Posterior cingulate gyrus (tissue), 11 donors: Measurements from ENCODE around the gene DYNLT4.
"Not testable (repeated sequence)": the region's sequence is repeated elsewhere in the genome, so short reads cannot be mapped to it uniquely, and the experiment has no call there.

Source experiments
- DNase-seq, 10 donors: peaks; one replicate each; pipeline versions ENCODE4 v3.0.0 to v3.0.0-alpha.2; 2020 to 2021; ENCODE audit warnings: mixed read lengths in 3 of 10
- intact Hi-C: fragments of 100-400 bp; cut with DNase I; formaldehyde crosslinking; loops from one replicate; pipeline ENCODE4 v1.15.1; 2023

DYNLT4 gene

GRCh38 chr1:44806704-44807363 lies at the start of gene DYNLT4:
Gene DYNLT4 (minus strand): TSS chr1:44807351. CDS start chr1:44806668, 683 bp downstream.
- intact Hi-C loops = no loop called here
- DNase-seq = peak in 2 of 10 donors; percentile 18 to 20

- intact Hi-C loops = no loop called here
- DNase-seq = no peak
Observed at GRCh38 chr1:44855742-44856141, 48.6 kb upstream of the DYNLT4 start.

DNA sequence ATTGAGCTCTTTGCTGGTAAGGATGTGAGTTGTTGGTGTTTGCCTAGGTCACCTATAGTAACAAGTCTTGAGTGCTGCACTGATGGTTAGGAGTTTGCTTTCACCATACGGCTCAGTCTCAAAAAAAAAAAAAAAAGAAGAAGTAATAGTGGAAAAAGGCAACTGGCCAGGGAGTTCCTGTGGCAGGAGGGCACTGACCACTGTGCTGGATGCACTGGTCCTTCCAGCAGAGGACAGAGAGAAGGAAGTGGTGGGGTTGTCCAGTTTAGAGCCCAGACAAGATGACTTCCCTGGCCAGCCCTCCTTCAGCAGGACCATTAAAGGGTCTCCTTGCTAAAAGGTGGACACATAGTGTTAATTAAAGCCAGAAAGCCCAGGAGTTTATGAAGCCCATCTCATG lies 47.8 kb upstream of the DYNLT4 start:
- intact Hi-C loops = no loop called here
- no peak for DNase-seq

GRCh38 chr1:44853201-44853600 lies 46.0 kb upstream of the DYNLT4 start:
- intact Hi-C loops = no loop called here
- DNase-seq = no peak

DNA sequence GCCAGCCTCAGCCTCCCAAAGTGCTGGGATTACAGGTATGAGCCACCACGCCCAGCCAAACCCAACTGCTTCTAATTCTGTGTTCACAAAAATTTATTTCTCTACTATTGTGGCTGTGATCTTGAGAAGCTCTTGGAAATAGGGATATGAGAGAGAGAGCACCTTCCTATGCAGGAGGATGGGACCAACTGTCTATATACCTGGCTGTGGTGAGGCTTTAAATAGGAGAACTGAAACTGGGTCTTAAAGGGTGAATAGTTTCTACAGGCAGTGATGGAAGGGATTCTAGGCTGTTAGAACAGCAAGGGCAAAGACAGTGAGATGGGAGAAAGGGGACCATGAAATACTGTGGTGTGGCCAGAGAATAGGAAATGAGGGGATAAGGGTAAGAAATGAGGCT lies 44.2 kb upstream of the DYNLT4 start:
- DNase-seq = no peak
- intact Hi-C loops = no loop called here

DNA sequence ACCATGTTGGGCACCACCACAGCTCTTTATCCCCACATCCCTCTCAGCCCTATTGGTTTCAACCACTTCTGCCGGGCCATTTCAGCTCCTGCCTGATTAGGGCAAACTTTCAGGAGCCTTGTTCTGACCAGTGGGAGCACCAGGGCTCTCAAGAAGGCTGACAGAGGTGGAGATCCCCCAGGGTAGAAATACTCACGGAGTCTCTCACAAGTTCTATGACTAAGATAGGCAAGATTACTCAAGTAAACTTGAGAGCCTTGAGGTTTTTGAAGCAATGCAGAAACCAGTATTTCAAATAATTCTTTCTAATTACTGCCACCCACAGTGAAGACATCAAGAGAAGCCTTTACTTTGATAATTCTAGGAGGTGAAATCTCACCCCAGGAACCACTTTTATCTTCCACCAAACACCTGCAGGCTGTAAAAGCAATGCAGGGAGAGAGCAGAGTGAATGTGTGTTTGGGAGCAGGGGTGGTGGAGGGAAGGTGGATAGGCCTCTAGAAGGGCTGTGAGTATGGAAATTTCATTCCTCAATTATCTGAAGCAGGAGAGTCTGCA lies 42.5 kb upstream of the DYNLT4 start:
- intact Hi-C loops = no loop called here

DNA sequence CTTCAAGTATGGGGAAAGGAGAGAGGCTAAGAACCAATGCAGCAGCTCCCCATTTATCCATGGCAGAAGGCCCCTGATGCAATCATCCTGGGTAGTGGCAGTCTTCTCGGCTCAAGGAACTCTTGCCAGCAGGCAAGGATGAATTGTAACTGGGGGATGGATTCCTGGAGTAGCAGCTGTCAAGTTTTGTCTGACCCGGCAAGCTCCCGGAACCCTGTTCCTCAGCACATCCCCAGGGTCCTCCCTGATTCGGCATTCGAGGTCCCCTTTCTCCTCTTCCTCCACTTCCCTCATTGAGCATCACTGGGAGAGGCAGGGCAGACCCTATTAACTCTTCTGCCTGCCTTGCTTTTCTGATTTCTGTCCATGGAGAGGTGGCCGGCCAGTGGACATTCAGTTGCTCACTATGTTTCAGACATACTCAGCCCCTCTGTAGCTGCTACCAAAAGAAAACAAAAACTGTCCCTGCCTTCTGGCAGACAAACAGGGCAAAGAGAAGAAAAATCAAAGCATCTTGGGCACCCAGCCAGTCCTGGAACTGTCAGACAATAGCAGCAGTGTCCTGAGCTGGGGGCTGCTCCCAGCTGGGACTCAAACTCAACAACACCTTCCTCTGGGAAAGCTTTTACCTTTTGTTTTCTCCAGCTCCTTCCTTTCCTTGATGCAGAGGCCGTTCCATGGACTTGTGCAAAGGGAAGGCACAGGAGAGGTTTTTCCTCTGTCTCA lies 41.5 kb upstream of the DYNLT4 start:
- intact Hi-C loops = no loop called here
- DNase-seq = peak in 3 of 10 donors; percentile 23 to 62 (median 50)

More for the DNA sequence above, 42.5 kb upstream of the DYNLT4 start:
- no peak for DNase-seq

- intact Hi-C loops = no loop called here
Observed at GRCh38 chr1:44847845-44848244, 40.7 kb upstream of the DYNLT4 start.

GRCh38 chr1:44846985-44847384 lies 39.8 kb upstream of the DYNLT4 start:
- DNase-seq = no peak
- intact Hi-C loops = no loop called here

More at GRCh38 chr1:44847845-44848244, 40.7 kb upstream of the DYNLT4 start:
- no peak for DNase-seq

DNA sequence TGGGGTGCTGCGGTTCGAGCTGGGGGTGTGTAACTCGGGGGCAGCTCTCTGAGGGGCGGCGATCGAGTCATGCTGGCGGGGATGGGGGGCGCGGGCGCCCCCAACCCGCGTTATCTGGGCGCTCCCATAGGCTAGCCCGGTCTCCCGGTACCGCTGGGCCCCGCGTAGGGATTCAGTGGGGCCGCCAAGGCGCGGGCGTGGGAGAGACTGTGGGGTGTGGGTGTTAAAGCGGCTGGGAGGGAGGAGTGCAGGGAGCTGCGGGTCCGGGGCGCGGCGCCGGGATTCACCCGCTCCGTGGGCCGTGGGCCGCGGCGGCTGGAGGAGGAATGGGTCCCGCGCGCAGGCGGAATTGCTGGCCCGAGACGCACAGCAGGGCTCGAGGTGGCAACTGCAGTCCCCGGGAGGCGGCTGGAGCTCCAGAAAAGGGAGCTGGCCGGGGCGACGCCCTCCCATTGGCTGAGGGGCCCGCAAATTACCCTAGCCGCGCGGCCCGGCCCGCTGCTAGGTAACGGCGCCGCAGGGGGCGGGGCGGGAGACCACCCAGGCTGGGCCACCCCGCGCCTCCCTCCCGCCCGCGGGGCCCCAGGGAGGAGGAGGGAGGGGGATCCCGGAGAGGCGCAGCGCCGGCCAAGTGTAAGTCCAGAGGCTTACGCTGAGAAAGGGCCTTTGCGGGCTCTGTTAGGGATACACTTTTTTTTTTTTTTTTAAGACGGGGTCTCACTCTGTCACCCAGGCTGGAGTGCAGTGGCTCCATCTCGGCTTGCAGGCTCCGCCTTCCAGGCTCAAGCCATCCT lies 35.9 kb upstream of the DYNLT4 start, which contains the start of gene PTCH2:
TSS of gene PTCH2 (minus strand) at position 392 of the 794 bp plus-strand sequence. CDS start at position 71, 321 bp downstream.
- DNase-seq = peak in 9 of 10 donors; percentile 49 to 93 (median 67)
- intact Hi-C loops = no loop called here

- peak in 1 of 10 donors; percentile 20 for DNase-seq
- intact Hi-C loops = no loop called here
Observed at GRCh38 chr1:44842486-44842861, 35.3 kb upstream of the DYNLT4 start.

GRCh38 chr1:44839576-44839975 lies 32.4 kb upstream of the DYNLT4 start:
- DNase-seq = no peak

GRCh38 chr1:44838294-44838693 lies 31.1 kb upstream of the DYNLT4 start:
- intact Hi-C loops = loop anchor here (5.0 to 10.0 kb wide), 4 partner anchors 106 to 467 kb away; partner anchors contain the start of genes EIF2B3, HECTD3, RNU5D-1 and UROD
- not testable (repeated sequence) for DNase-seq

More at GRCh38 chr1:44839576-44839975, 32.4 kb upstream of the DYNLT4 start:
- intact Hi-C loops = loop anchor here (5.0 to 10.0 kb wide), 4 partner anchors 107 to 465 kb away; partner anchors contain the start of genes EIF2B3, HECTD3, RNU5D-1 and UROD

GRCh38 chr1:44835738-44836675 lies 28.9 kb upstream of the DYNLT4 start:
- peak; percentile 64 to 97 (median 86) for DNase-seq

GRCh38 chr1:44834328-44834727 lies 27.2 kb upstream of the DYNLT4 start:
- peak in 3 of 10 donors; percentile 1 to 26 (median 17) for DNase-seq
- intact Hi-C loops = loop anchor here (10.0 kb wide), 1 partner anchor 470 kb away; no protein-coding TSS in a partner anchor

More at GRCh38 chr1:44835738-44836675, 28.9 kb upstream of the DYNLT4 start:
- intact Hi-C loops = loop anchor here (5.0 to 10.0 kb wide), 4 partner anchors 104 to 469 kb away; partner anchors contain the start of genes EIF2B3, HECTD3, RNU5D-1 and UROD

DNA sequence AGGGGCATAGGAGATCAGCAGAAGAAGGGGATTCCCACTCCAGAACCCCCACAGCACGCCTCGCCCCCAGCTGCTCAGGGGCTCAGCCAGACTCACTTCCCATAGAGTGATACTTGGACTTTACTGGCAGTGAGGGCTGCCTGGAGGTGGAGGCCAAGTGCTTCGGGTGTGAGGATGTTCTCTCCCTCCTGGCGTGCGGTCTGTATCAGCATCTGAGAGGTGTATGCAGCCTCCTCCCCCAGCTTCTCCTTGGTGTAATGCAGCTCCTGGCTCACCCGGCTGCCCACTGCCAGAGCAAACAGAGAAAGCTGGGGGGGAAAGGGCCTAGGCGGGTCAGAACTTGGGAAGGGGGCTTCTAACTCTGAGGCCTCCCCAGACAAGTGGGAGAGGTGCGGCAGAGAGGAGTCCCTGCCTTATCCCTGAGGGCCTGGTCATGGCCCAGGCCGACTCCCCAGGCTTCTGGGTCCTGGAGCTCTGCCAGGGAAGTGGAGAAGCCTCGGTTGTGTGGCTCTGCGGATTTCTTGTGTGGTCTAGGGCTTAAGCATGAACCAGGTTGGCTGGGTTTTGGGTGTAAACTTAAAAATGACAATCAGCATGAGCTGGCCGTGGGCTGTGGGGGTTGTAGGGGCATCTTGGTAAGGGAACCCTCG lies 25.0 kb upstream of the DYNLT4 start:
- peak in 3 of 10 donors; percentile 2 to 66 (median 57) for DNase-seq
- intact Hi-C loops = loop anchor here (10.0 kb wide), 1 partner anchor 473 kb away; no protein-coding TSS in a partner anchor

DNA sequence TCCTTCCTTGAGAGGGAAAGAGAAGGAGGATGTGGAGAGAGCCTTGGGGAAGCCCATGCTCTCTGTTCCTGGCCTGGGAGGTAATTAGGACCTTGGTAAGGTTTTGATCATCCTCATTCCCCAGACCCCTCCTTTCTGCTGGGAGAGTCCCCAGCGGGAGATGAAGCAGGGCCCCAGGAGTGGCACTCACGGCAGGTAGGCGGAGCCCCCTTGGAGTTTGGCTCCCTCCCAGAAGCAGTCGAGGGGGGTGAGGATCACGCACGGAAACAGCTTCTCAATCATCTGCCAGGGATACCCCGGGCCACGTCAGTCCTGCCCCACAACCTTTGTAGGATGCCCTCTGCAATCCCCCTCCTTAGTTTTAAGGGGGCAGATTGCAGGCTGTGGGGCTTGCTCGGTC lies 24.4 kb upstream of the DYNLT4 start:
- intact Hi-C loops = loop anchor here (10.0 kb wide), 1 partner anchor 473 kb away; no protein-coding TSS in a partner anchor
- DNase-seq = peak in 3 of 10 donors; percentile 1 to 70 (median 48)

- peak in 3 of 10 donors; percentile 0 to 67 (median 67) for DNase-seq
- intact Hi-C loops = loop anchor here (10.0 kb wide), 1 partner anchor 474 kb away; no protein-coding TSS in a partner anchor
Observed at GRCh38 chr1:44830900-44831304, 23.8 kb upstream of the DYNLT4 start.
